ENCODE data around the gene RNF151.

RNF151 gene

DNA sequence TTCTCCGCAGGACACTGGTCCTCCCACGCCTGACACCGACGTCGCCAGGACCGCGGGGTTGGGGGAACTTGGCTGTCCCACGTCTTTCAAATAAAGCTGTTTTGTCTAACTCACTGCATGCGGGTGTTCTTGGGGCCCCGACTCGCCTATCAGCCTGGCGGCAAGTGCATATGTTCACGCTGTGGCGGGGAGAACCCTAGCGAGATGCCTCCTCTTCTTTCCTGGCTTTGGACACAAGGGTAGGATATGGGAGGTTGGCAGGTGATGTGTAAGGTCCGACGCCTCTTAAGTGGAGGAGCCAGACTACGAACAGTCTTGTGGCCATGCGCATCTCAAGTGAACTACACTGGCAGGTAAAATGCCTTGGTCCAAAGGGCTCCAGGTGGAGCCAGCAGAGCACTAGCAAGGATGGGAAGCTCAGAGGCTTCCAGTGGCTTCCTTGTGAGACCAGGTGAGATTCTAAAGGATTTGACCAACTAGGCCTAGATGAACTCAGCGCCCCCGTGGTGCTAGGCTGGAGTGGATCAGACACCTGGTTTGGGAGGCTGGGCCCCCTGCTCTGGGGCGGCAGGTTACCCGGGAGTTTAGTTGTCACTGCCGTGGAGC, 1.2 kb upstream of the RNF151 start:
- Histone ChIP-seq H3K4me1 (ENCODE audit: control insufficient read depth in 1 of 2, insufficient read depth in 1 of 2, low read depth in 1 of 2, low read length in 1 of 2) (peaks cover 28 to 31% of the 10 kb centered on the region in 2 experiments), H3K27ac (peak overlapping the region; percentile 88), H3K36me3 (peaks cover 20% of the 10 kb centered on the region), H3K27me3 (no peaks in the 10 kb centered on the region), H3K9me3 (no peaks in the 10 kb centered on the region), H3K4me3 (ENCODE audit: low read depth in 1 of 2, low read length in 1 of 2) (peak overlapping the region; percentile 80 to 87)
- TF ChIP-seq, protein P1, sequence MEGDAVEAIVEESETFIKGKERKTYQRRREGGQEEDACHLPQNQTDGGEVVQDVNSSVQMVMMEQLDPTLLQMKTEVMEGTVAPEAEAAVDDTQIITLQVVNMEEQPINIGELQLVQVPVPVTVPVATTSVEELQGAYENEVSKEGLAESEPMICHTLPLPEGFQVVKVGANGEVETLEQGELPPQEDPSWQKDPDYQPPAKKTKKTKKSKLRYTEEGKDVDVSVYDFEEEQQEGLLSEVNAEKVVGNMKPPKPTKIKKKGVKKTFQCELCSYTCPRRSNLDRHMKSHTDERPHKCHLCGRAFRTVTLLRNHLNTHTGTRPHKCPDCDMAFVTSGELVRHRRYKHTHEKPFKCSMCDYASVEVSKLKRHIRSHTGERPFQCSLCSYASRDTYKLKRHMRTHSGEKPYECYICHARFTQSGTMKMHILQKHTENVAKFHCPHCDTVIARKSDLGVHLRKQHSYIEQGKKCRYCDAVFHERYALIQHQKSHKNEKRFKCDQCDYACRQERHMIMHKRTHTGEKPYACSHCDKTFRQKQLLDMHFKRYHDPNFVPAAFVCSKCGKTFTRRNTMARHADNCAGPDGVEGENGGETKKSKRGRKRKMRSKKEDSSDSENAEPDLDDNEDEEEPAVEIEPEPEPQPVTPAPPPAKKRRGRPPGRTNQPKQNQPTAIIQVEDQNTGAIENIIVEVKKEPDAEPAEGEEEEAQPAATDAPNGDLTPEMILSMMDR (IDR thresholded peaks at IDR 0.05), result no peak

DNA sequence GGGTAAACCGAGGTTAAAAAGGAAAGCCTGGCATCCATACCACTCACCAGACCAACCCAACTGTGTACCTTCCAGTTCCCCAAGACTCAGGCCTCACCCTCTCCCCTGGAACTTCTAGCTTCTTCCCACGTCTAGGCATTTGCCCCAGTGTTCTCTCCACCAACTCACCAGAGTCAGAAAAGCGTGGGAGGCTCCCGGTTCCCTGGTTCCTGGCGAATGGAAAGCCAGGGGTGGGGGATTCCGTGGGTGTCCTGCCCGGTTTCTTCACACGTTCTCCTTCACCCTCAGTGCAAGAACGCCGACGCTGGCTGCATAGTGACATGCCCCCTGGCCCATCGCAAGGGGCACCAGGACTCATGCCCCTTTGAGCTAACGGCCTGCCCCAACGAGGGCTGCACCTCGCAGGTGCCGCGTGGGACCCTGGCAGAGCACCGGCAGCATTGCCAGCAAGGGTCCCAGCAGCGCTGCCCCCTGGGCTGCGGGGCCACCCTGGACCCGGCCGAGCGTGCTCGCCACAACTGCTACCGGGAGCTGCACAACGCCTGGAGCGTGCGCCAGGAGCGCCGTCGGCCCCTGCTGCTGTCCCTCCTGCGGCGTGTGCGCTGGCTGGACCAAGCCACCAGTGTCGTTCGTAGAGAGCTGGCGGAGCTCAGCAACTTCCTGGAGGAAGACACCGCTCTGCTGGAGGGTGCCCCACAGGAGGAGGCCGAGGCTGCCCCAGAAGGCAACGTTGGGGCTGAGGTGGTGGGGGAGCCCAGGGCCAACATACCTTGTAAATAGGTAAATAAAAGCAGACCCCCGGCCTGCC, 1.7 kb downstream of the RNF151 start:
- no peaks in the 10 kb centered on the region for H3K27me3 ChIP-seq
- no peaks in the 10 kb centered on the region for H3K36me3 ChIP-seq
- H3K27ac ChIP-seq, result no peak overlapping the region
- TF ChIP-seq, protein P1 (IDR thresholded peaks at IDR 0.05), result no peak
- H3K4me1 ChIP-seq (ENCODE audit: control insufficient read depth in 1 of 2, insufficient read depth in 1 of 2, low read depth in 1 of 2, low read length in 1 of 2), result peaks cover 39 to 45% of the 10 kb centered on the region in 2 experiments
- no peak overlapping the region for H3K4me3 ChIP-seq (ENCODE audit: low read depth in 1 of 2, low read length in 1 of 2)
- H3K9me3 ChIP-seq, result no peaks in the 10 kb centered on the region

DNA sequence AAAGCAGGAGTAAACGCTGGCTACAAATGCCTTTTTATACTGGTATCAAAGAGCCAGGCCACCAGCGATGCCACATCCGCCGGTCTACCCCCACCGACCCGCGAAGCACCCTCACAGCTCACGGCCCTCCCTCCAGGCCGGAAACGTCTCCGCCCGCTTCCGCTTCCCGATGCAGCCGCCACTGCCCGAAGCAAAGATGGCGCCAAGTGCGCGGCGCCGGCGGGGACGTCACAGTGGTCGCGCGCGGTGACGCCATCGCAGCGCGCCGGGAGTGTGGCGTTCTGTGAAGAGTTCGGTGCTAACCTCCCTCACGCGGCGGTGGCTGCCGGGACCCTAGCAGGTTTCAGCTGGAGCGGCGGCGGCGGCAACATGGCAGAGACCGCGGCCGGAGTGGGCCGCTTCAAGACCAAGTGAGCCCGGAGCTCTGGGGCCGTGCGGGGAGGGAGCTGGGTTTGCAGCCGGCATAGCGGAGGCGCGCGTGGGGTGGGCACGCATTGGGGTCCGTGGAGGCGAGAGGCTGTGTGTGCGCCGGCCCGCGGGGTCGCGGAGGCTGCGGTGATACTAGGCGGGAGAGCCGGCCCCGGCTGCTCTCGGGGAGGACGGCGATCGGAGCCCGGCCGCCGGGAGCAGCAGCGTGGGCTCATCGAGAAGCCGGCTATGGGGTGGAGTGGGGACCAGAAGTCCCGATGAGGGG, 5.3 kb downstream of the RNF151 start, which contains the start of gene TBL3:
TBL3 (plus strand) TSS at position 258 of the 694 bp plus-strand sequence; CDS start at position 370, 112 bp downstream.
- H3K9me3 ChIP-seq, result no peaks in the 10 kb centered on the region
- H3K4me1 ChIP-seq (ENCODE audit: control insufficient read depth in 1 of 2, insufficient read depth in 1 of 2, low read depth in 1 of 2, low read length in 1 of 2), result peaks cover 19 to 22% of the 10 kb centered on the region in 2 experiments
- peak within 1 kb of the TSS; percentile 96 for H3K27ac ChIP-seq
- peaks cover 27% of the 10 kb centered on the region for H3K36me3 ChIP-seq
- no peaks in the 10 kb centered on the region for H3K27me3 ChIP-seq
- H3K4me3 ChIP-seq (ENCODE audit: low read depth in 1 of 2, low read length in 1 of 2), result peak within 1 kb of the TSS; percentile 88 to 99
- TF ChIP-seq, protein P1 (IDR thresholded peaks at IDR 0.05), result peak; percentile 41

DNA sequence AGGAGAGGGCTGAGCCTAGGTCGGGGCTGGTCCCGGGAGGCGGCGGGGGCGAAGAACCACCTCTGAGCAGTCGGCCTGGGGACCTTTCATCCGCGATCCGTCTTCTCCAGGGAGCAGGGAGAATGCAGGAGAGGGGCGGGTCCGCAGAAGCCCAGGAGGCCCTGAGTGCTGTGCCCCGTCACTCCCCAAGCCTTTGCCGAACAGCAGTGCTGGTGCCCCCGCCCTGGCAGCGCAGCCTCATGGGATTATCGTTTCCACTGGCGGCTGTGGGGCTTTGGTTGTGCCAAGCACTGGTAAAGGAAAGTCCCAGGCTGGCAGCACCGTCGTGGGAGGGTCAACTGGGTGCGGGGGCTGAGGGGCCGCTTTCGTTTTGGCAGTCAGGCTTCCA, 5.8 kb downstream of the RNF151 start:
- H3K27me3 ChIP-seq, result no peaks in the 10 kb centered on the region
- H3K36me3 ChIP-seq, result peaks cover 32% of the 10 kb centered on the region
- H3K4me3 ChIP-seq (ENCODE audit: low read depth in 1 of 2, low read length in 1 of 2), result peak overlapping the region; percentile 88 to 99
- no peaks in the 10 kb centered on the region for H3K9me3 ChIP-seq
- TF ChIP-seq, protein P1 (IDR thresholded peaks at IDR 0.05), result no peak
- peak overlapping the region; percentile 96 for H3K27ac ChIP-seq
- H3K4me1 ChIP-seq (ENCODE audit: control insufficient read depth in 1 of 2, insufficient read depth in 1 of 2, low read depth in 1 of 2, low read length in 1 of 2), result peaks cover 19 to 22% of the 10 kb centered on the region in 2 experiments

DNA sequence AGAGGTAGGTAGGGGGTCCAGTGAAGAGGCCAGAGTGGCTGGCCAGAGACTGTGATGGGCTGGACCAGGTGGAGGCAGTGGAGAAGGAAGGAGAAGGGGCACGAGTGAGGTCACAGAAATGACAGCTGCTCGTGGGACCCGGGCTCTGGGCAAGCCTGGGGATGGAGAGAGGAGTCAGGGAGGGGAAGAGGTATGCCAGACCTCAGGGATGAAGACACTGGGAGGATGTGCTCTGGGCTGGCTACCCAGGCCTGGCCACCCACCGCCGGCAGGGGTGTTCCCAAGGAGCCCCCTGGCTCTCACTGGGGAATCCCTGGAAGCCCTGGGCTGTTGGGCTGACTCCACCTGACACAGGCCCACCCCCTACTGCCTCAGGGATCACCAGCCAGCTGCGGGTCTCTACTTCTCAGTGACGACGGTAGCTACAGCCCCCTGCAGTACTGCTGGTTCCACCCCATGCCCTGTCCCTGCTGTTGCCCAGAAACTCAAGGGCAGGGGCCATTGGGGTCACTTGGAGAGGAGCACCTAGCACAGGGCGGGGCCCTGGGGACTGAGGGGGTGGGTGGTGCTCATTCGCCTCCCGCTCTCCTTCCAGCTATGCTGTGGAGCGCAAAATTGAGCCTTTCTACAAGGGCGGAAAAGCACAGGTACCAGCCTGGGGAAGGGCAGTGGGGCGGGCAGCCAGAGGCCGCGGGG, 7.0 kb downstream of the RNF151 start:
- Histone ChIP-seq H3K9me3 (no peaks in the 10 kb centered on the region), H3K36me3 (peaks cover 41% of the 10 kb centered on the region), H3K4me3 (ENCODE audit: low read depth in 1 of 2, low read length in 1 of 2) (no peak overlapping the region), H3K27ac (no peak overlapping the region), H3K4me1 (ENCODE audit: control insufficient read depth in 1 of 2, insufficient read depth in 1 of 2, low read depth in 1 of 2, low read length in 1 of 2) (peaks cover 19 to 22% of the 10 kb centered on the region in 2 experiments), H3K27me3 (peaks cover 9% of the 10 kb centered on the region)
- TF ChIP-seq, protein P1 (IDR thresholded peaks at IDR 0.05), result no peak

Data from neutrophil (primary cell).